ENCODE results near the gene KIAA0408. TPM values are rescaled to one million over a fixed set of nuclear protein-coding genes. Genes with fewer than 3 reads are reported as not detected.

The KIAA0408 gene
- polyA plus RNA-seq (ENCODE audit: insufficient read length in 12 of 12): 10 to 100 TPM in 11 of 12 donors, not detected in 1; 16.2 to 30.1 (median 23.4) TPM
- long read RNA-seq, donor 1, partial matches to known transcripts: 0 of 1 reads
- long read RNA-seq, donor 1, other reads (novel, unspliced or antisense): 0 of 1 reads
- long read RNA-seq, donor 2, partial matches to known transcripts: 0 of 1 reads
- long read RNA-seq, donor 2, other reads (novel, unspliced or antisense): 0 of 1 reads
- long read RNA-seq, donor 3, partial matches to known transcripts: 0 of 1 reads
- long read RNA-seq, donor 3, other reads (novel, unspliced or antisense): 0 of 1 reads
- long read RNA-seq, donor 4: 0 reads
- long read RNA-seq, donor 5, partial matches to known transcripts: 0 of 5 reads
- long read RNA-seq, donor 5, other reads (novel, unspliced or antisense): 0 of 5 reads
- long read RNA-seq, donor 6, partial matches to known transcripts: 0 of 2 reads
- long read RNA-seq, donor 6, other reads (novel, unspliced or antisense): 0 of 2 reads
- long read RNA-seq, donor 7, partial matches to known transcripts: 0 of 1 reads
- long read RNA-seq, donor 7, other reads (novel, unspliced or antisense): 0 of 1 reads
- long read RNA-seq, donor 8, partial matches to known transcripts: 0 of 5 reads
- long read RNA-seq, donor 8, other reads (novel, unspliced or antisense): 0 of 5 reads
- long read RNA-seq, donor 9, partial matches to known transcripts: 0 of 1 reads
- long read RNA-seq, donor 9, other reads (novel, unspliced or antisense): 0 of 1 reads
- long read RNA-seq, donor 10: 0 reads
- long read RNA-seq, donor 11, partial matches to known transcripts: 0 of 1 reads
- long read RNA-seq, donor 11, other reads (novel, unspliced or antisense): 0 of 1 reads

DNA sequence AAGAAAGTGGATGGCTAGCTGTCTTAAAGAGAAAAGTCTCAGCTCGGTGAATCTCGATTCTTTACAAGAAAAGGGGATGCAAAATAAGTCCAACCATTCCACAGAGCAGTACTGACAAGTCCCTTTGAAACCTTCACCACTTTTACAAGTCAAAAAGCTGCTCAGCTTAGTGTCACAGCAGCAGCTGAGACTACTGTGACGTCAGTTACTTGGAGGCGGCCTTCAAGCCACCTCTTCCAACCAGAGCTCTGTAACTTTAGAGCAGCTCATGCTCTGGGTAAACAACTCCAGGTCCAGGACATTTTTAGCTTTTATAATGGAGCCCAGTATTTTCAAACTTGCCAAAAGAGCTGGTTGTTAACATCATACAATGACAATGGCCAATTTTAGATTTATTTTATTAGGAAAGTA, at the start of gene KIAA0408:
Gene KIAA0408 (minus strand): TSS at position 159 of the 411 bp plus-strand sequence. CDS start 5,408 bp downstream, outside the sequence.
- DNase-seq: peak; percentile 93

DNA sequence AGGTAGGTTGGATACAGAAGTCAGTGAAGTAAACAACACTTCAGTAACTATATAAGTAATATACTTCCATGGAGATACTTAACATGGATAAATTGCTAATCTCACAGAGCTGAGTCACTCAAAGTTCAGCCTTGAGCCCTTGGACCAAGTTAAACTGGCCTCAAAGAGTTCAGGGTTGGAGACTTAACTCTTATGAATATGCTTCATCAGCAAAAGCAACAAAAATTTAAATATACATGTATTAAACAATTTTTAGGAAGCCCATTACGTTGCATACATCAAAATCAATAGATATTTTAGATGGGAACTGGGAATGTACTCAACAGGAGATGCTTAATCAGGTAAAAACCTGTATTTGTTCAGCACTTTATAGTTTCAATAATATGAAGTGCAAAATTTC, 47.7 kb upstream of the KIAA0408 start:
- DNase-seq: no peak

DNA sequence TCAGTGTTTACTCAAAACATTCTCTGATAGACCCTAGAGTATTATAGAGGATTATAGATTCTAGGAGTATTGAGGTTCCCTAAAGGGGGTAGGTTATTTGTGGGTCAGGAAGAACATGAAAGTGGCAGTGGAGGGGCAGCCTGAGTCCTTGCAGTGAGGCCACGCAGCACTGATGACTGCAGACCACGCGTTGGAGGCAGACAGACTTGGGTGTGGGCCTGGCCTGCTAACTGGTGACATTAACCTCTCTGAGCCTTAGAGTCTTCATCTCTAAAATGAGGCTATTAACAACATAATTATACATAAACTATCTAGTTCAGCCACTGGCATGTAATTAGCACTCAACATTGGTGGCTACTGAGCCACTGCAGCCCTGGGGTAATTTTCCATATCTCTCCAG, 43.8 kb upstream of the KIAA0408 start:
- no peak for DNase-seq

DNA sequence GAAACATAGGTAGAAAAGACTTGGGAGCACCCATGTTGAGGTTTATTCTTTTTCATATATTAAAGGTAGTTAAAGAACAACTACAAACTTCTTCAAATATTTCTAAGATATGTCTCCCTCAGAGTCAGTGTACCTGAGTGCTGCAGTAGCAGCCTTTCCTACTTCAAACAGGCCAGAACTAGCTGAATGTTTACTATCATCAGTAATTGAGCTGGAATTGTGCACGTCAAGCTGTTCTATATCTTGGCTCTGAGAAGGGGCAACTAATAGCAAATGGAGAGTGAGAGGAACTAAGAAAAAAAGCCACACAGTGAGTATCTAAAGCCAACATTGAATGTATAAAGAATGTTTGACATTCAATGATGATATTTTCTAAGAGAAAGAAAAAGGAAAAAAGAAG, 38.2 kb upstream of the KIAA0408 start:
- DNase-seq: no peak

DNA sequence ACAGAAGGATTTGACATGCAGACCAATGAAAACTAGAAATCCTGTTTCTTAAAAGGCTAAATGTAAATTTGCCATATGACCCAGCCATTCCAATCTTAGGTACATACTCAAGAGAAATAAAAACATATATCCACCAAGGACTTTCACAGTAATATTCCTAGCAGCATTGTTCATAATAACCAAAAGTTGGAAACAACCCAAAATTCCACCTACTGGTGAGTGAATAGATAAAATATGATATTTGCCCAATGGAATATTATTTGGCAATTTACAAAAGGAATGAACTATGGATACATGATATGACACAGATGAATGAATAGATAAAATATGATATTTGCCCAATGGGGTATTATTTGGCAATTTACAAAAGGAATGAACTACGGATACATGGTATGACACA, 37.3 kb upstream of the KIAA0408 start:
- no peak for DNase-seq

DNA sequence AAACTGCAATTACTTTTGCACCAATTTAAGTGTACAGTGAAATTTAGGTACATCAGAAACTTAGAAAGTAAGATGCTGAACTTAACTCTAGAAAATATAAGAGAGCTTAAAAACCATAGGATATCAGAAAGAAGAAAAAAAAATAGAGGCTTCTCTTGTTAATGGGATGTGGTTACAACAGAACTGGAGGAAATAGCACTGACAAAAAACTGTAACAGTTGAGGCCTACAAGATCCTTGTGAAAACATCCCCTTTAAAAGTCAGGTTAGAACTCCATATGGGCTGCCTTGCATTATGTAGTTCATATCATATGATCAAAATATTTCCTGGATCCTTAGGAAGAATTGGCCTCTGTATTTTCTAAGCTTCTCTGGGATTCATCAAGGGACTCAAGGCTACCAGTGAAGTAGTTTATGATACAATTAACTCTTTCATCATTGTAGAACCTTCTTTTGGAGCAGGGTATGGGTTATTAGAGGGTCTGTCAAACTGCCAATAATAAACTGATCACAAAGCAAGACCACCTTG, 35.1 kb upstream of the KIAA0408 start:
- no peak for DNase-seq

DNA sequence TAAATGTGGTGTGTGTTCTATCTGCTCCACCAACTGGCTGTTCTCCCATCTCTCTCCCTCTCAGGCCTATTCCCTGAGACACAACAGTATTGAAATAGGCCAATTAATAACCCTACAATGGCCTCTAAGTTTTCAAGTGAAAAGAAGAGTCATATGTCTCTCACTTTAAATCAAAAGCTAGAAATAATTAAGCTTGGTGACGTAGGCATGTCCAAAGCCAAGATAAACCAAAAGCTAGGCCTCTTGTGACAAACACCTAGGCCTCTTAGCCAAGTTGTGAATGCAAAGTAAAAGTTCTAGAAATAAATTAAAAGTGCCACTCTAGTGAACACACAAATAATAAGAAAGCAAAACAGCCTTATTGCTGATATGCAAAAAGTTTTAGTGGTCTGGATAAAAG, 30.1 kb upstream of the KIAA0408 start:
- no peak for DNase-seq

DNA sequence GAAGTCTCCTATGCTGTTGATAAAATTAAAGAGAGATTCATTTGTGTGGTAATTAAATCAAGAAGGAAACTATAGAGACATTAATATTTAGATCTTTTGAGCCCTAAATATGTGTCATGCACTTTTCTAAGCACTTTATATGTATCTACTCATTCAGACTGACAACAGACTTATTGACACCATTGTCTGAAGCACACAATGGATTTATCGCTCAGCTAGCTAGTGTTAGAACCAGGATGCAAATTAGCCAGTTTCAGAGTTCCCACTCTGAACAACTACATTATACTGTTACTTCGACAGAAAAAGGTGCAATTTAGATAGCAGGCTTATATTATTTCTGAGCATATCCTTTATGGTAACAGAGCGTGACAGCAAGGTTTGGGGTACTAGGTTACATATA, 27.7 kb upstream of the KIAA0408 start:
- no peak for DNase-seq

DNA sequence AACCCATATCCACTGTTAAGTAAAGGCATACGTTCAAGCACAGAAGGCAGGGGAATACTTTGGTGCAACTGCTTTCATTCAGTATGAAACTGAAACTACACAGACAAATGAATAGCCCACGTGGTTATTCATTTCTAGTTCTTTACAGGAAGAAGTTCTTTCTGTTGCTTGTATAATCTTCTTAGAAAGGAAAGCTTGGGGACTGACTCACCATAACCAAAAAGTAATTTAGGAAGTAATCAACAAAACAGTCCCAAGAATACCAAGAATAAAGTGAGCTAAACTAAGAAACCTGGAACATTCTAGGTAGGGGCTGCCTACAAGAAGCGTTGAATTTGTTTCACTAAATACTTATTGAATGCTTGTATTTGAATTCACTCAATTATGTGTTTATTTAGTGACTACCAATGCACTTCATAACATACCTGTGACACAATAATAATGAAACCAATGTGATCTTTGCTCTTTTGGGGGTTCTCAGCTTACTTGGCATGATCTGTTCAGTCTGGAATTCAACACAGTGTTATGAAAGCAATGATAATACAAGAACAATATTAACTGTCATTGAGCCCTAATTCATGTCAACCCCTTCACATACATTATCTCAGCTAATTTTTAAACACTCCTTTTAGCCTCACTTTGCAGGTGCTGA, 25.1 kb upstream of the KIAA0408 start:
- no peak for DNase-seq

DNA sequence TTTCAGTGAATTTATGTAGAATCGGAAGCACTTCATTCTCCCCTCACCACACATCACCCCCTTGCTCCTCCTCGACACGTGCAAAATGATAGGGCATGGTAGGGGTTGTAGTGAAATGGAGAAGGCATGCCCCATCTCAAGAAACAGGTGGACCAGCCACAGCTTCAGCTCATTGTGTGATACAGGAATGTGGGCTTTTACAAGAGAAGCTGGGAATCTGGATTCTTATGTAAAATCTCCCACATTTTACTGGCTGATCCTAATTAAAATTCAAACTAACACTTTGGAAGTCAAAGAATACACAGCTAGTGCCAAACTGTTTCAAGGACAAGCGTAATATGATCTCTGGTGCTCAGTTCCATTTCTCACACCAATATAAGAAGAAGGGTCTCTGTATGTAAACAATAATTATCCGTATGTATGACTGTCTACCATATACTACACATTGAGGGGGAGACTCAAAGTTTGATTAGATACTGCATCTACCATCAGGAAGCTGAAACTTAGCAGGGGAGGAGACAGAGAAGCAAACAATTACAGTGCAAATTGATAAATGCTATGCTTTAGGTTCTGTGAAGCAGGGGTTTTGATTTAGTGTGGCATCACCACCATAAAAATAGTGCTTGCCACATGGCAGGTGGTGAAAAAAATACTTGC, 24.3 kb upstream of the KIAA0408 start:
- DNase-seq: no peak

DNA sequence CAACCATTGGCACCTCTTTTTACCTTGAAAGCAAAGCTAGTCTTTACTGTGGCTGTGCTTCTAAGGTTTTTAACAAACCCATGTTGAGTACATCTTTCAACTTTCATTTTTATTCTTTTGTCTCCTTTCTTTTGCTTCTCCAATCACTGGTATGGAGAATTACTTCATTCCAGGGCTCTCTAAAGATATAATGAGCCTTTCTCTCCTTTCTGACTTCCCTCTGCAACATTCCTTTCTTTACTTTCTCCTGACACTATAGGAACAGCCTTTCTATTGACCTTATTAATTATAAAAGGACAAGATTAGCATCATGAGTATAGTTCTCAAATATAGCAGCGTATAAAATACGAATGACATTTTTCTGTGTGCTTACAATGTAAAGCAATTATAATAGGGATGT, 23.1 kb upstream of the KIAA0408 start:
- DNase-seq: no peak

DNA sequence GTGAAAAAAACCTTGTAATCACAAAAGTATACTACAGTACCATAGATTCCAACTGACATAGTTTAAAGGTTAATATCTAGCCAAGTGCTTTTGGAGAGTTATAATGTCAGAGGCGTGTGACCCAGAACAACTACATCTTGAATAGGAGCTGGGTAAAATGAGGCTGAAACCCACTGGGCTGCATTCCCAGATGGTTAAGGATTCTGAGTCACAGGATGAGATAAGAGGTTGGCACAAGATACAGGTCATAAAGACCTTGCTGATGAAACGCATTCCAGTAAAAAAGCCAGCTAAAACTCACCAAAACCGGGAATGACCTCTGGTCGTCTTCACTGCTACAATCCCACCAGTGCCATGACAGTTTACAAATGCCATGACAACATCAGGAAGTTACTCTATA, 22.4 kb upstream of the KIAA0408 start:
- DNase-seq: no peak

DNA sequence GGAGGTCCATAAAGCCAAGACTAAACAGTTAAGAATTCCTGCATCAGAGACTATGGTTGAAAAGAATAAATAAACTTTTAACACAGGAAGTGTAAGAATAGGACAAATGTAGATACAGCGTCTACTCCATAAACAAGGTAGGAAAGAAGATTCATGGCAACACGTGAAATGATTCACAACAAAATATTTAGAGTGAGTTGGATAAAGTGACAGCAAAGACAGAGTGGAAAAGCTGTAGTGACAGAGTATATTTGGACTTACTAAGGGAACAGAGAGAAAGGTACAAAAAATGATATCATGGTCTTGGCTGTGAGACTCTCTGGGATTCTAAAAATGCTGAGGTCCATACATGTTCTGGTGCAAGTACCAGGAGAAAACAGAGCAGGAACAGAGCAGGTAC, 21.9 kb upstream of the KIAA0408 start:
- no peak for DNase-seq

DNA sequence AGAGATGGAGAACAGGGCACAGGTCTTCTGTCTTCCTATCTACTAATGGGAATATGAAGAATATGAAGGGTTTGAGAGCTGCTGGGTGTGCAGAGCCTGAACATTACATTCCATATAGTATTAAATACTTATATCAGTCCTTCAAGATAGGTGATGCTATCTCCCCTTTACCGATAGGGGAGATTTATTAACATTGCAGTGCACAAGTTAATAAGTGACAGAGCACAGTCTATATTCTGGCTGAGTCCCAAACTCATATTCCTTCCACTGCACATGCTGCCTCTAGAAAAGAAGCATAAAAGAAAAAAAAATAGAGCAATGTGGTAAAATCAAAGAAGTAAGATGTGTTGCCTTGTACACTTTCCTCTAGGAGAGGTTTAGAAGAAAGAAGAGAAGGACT, 18.5 kb upstream of the KIAA0408 start:
- DNase-seq: no peak

DNA sequence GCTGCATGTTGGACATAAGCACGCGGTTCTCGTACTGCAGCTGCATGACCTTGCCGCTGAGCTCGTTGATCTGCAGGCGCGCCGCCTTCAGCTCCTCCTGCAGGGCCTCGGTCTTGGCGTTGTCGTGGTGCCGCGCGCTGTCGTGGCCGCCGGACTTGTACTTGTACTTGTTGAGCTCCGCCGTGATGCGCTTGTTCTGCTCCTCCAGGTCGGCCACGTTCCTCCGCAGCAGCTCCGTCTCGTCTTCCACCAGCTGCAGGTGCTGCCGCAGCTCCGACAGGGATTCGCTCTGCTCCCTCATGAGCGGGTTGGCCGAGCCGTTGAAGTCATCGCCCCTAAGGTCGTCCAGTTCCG, 16.6 kb upstream of the KIAA0408 start:
- no peak for DNase-seq

DNA sequence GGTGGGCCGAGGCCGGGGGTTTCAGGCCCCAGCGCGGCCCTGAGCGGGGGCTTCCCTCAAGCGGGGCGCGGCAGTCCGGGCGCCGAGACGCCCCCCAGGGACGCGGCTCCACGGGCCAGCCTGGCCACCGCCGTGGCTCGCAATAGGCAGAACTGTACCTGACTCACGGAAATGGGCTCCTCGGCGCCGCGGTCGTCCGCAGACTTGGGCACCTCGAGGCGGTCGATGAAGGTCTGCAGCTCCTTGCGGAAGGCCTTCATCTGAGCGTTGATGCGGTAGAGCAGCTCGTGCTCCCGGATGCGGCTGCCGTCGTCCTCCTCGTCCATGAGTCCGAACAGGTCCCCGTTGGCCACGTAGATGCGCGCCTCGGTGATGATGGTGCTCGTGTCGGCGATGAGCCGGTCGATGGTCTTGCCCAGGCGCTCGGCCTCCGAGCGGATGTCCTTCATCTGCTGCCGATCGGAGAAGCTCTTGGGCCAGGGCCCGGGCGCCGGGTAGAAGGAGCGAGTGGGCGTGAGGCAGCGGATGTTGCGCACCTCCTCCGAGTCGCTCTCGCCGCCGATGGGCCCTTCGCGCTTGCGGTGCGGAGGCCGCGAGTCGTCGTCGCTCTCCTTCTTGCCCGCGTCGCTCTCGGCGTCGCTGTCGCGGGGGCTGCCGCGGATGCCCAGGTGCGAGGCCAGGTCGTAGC, 16.1 kb upstream of the KIAA0408 start:
- no peak for DNase-seq

DNA sequence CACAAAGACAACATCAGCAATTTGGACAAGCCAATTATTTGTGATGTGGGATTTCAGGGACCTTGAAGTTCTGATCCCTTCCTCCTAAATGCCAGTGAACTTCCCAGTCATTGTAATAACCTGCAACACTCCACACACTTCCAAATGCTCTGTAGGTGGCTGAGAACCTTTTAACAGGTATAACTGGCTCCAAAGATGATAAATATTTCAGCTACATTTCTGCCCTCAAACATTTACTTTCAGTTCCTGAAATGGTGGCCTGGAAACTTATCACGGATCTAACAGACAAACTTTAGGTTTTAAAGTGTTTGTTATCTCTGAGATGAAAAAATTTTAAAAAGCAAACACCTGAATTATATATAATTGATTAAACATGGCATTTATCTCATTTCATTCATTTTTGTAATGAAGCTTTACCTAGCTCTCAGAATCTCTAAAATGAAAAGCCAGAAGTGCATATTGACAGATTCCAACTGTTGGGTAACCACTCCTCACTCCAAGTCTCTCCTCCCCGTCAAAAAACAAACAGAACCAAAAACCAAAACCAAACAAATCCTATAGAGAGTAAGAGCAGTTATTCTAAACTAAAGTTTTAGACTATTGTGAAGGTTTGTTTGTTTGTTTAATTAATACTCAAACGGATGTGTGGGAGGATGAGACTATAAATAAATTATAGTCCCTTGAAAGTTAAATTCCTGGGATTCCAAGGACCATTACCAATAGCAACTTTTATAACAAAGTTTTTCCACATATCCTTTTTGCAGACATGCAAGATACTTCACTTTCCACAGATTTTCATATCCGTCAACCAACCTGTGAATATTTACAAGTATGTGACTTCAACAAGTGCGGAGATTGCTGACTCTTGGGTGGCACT, 12.4 kb upstream of the KIAA0408 start:
- no peak for DNase-seq

DNA sequence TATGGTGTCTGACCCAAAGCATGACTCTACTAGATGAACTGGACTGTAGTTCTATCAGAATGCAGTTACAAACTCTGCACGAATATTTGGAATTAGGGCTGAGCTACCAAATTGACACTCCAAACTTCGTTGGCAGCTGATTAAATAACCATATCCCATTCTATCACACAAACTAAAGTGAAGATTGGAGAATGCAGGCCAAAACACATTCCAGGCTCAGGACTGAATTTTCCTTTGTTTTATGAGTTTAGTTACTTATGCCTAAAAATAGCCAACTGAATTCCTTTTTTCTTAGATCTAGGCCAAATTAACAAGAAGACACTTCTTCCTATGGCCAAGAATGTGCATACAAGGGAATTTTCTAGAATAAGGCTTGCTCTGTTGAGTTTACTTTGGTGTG, 9.7 kb upstream of the KIAA0408 start:
- no peak for DNase-seq

DNA sequence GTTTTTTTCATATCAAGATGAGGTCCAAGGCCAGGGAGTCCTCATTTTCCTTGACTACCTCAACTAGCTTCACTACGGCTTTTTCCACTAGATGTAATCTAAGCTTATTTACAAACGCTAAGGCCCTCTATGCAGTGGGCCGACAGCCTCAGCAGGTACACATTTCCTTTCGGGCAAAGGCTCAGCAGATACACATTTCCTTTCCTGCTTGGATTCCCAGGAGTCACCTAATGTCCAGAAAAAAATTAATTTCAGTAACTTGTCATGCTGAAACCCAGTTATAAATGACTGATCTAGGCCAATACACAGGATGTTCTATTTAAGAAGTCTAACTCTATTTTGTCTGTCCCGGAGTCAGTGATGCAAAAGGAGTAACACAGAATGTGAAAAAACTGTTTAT, 7.2 kb upstream of the KIAA0408 start:
- DNase-seq: no peak

DNA sequence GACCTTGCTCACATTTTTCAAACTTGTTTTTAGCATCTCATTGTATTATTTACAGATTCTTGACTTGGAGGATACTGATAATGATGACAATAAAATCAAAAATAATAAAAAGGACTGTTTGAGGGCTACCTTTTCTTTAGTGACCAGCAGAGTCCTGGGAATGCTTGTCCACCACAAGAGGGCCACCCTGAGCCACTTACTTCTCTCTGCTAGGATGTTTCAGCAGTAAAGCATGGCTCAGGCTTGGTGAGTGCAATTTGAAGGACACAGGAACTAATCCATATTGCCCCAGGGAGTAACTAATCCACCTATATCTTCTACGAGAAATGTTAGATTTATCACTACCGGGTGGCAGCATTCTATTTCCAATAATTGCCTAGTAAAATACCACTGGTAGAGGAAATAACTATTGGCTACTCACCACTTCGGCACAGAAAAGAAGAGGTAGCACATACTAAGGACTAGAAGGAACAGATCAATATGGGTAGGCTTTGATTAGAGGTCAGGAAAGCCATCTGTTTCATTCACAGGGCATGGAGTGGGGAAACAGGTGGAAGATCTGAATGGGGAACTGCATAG, 5.8 kb upstream of the KIAA0408 start:
- peak; percentile 74 for DNase-seq
